ENCODE results near the gene SLC38A9.

GRCh38 chr5:55592388-55593114, 119.6 kb downstream of the SLC38A9 start:
- no peak for TF ChIP-seq CTCF (IDR thresholded peaks at IDR 0.05)
- TF ChIP-seq POLR2A (IDR thresholded peaks at IDR 0.05): no peak

Data from lower leg skin (tissue), 3 donors.